GM06990 (cell line): ENCODE results near the gene ATL3.
A peak's percentile ranks its signal among the peaks of the same experiment; 100 is the strongest.
"Not testable (repeated sequence)": the region's sequence is repeated elsewhere in the genome, so short reads cannot be mapped to it uniquely, and the experiment has no call there.

ENCODE experiments used
- DNase-seq: peaks from one replicate; pipeline ENCODE4 v3.0.0-alpha.2; 2011; ENCODE audit not compliant: insufficient read length; ENCODE audit errors: extremely low read depth
- H3K27me3 ChIP-seq: replicated peaks from 2 replicates; pipeline ENCODE4 v1.6.0; 2011; ENCODE audit warnings: low read length; ENCODE audit not compliant: control insufficient read depth, insufficient read depth
- H3K36me3 ChIP-seq: 2 replicates; pipeline ENCODE4 v1.5.1; 2011; ENCODE audit warnings: low read length; ENCODE audit not compliant: control insufficient read depth, insufficient read depth
- H3K4me3 ChIP-seq: replicated peaks from 2 replicates; pipeline ENCODE4 v1.5.1; 2011; ENCODE audit warnings: low read depth, mild to moderate bottlenecking, control low read depth, low read length
- TF ChIP-seq, protein P1 (sequence below): IDR thresholded peaks from 2 replicates; pipeline ENCODE4 v1.5.1; 2011; ENCODE audit warnings: low read length, control low read depth, mild to moderate bottlenecking, inconsistent platforms; ENCODE audit not compliant: insufficient read depth, poor library complexity, severe bottlenecking

The ATL3 gene

DNA sequence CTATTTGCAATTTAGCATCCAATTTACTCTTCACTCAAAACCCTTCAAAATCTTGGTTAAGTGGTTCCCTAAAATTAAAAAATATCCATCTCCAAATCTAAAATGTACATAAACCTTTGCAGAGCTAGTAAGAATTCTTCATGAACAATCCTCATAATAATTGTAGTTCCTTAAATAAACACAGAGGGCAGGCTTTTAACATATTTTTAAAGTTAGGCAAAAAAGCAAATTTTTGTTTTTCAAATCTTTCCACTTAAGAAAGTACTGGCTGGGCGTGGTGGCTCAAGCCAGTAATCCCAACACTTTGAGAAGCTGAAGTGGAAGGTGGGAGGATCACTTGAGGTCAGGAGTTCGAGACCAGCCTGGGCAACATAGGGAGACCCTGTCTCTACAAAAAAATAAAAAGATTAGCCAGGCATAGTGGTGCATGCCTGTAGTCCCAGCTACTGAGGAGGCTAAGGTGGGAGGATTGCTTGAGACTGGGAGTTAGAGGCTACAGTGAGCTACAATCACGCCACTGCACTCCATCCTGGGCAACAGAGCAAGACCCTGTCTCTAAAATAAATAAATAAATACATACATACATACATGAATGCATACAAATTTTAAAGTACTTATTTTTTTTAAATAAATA lies 31.9 kb downstream of the ATL3 start:
- H3K4me3 ChIP-seq: no peak overlapping the region
- no peaks in the 10 kb centered on the region for H3K27me3 ChIP-seq
- peaks cover 6% of the 10 kb centered on the region for H3K36me3 ChIP-seq
- DNase-seq: no peak
- TF ChIP-seq, protein P1, sequence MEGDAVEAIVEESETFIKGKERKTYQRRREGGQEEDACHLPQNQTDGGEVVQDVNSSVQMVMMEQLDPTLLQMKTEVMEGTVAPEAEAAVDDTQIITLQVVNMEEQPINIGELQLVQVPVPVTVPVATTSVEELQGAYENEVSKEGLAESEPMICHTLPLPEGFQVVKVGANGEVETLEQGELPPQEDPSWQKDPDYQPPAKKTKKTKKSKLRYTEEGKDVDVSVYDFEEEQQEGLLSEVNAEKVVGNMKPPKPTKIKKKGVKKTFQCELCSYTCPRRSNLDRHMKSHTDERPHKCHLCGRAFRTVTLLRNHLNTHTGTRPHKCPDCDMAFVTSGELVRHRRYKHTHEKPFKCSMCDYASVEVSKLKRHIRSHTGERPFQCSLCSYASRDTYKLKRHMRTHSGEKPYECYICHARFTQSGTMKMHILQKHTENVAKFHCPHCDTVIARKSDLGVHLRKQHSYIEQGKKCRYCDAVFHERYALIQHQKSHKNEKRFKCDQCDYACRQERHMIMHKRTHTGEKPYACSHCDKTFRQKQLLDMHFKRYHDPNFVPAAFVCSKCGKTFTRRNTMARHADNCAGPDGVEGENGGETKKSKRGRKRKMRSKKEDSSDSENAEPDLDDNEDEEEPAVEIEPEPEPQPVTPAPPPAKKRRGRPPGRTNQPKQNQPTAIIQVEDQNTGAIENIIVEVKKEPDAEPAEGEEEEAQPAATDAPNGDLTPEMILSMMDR: peak; percentile 18

DNA sequence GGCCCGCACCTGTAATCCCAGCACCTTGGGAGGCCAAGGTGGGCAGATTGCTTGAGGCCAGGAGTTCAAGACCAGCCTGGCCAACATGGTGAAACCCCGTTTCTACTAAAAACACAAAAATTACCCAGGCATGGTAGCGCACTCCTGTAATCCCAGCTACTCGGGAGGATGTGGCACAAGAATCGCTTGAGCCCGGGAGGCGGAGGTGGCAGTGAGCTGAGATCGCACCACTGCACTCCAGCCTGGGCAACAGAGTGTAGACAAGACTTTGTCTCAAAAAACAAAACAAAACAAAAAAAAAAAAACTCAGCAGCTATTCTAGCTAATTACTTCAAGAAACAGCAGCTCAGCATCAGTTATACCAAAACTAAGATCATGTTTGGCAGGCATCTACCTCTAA lies 32.7 kb downstream of the ATL3 start:
- not testable (repeated sequence) for DNase-seq, H3K36me3 ChIP-seq

DNA sequence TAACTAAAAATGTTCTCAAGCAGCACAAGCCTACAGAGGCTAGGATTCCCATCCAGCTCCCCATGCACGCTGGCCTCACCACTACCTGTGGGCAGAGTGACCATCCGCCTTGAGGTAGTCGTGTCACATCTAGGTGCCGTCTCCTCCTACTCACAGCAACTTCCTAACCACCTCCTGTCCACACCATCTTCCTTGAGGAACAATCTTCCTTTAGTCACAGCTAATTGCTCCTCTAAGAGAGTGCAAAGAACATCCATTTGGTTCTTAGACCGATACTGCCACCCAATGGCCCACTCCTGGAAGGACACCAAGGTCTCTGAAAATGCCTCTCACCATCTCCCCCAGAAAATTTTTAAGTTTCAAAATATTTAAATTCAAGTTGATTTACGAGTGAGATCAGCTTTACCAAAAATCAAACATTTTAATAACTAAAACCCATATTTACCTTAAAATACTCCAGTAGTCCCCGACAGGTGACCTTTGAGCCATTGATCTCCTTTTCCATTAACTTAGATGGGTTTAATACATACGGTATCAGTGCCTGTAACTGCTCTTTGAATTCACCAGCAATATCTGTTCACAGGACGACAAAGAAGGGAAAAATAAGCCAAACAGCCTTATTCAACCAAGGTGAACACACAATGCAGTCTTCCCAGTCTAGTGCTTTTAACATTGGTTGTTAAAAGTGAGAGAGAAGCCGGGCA lies 35.3 kb downstream of the ATL3 start:
- Histone ChIP-seq H3K36me3 (peaks cover 4% of the 10 kb centered on the region; the same call in 1 of the 2 replicates), H3K4me3 (no peak overlapping the region), H3K27me3 (no peaks in the 10 kb centered on the region)
- peak; percentile 26 for DNase-seq
- TF ChIP-seq, protein P1: peak; percentile 78

More for the DNA sequence above, 32.7 kb downstream of the ATL3 start:
- H3K4me3 ChIP-seq, H3K27me3 ChIP-seq: not testable (repeated sequence)

DNA sequence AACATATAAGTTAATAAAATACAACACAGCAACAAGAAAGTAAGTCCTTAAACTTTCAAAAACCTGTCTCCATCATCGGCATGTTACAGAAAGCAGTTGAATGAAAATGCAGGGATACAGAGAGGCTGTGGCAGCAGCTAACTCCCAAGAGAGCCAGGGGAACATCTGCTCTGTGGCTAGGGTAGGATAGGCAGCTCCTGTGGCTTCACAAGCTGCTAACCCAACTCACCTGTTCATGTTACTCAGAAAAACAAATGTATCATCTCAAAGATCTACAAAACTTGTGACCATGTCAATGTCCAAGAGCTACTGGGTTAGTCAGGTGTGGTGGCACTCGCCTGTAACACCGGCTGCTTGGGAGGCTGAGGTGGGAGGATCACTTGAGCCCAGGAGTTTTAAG lies 41.8 kb downstream of the ATL3 start:
- peaks cover 3% of the 10 kb centered on the region; the same call in 1 of the 2 replicates for H3K36me3 ChIP-seq
- TF ChIP-seq, protein P1: no peak
- no peaks in the 10 kb centered on the region for H3K27me3 ChIP-seq
- H3K4me3 ChIP-seq: no peak overlapping the region
- DNase-seq: no peak

DNA sequence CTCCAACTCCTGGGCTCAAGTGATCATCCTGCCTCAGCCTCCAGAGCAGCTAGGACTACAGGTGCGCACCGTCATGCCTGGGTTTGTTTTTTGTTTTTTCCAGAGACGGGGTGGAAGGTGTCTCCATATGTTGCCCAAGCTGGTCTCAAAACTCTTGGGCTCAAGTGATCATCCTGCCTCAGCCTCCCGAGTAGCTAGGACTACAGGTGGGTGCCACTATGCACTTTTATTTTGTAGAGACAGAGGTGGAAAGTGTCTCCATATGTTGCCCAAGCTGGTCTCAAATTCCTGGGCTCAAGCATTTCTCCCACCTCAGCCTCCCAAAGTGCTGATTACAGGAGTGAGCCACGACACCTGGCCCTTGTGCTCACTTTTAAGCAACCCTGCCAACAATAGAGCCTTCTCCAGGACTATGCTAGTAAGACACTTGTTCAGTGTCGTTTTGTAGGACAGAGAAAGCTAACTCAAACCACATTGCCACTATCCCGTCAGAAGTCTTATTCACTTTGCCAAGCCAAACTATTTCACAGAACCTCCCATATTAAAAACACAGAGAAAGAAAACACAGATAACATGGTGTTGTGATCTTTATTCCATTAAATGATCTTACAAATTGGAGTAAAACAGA lies 47.5 kb downstream of the ATL3 start:
- Histone ChIP-seq H3K27me3 (no peaks in the 10 kb centered on the region), H3K4me3 (no peak overlapping the region), H3K36me3 (no peaks in the 10 kb centered on the region)
- TF ChIP-seq, protein P1: no peak
- no peak for DNase-seq

DNA sequence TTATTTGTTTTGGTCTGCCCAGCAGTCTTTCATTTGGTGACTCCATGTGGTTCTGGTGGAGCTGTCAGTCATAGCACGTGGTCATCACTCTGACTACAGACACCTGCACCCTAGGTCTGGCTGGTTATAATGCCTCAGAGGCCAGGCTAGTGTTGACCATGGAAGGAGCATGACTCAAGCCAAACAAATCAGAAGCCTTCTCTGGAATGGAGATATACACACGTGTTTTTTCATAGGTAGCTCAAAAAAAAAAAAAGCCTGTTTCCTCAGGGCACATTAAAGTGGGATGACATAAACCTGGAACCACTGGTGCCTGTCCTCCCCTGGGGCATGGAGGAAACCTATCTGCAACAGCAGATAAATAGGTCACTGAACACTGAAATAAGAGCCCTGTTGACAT lies 48.9 kb downstream of the ATL3 start:
- Histone ChIP-seq H3K27me3 (no peaks in the 10 kb centered on the region), H3K4me3 (no peak overlapping the region), H3K36me3 (no peaks in the 10 kb centered on the region)
- TF ChIP-seq, protein P1: no peak
- no peak for DNase-seq
